IPS-18a (cell line): ENCODE results near the gene FTSJ1.
"Not testable (repeated sequence)": the region's sequence is repeated elsewhere in the genome, so short reads cannot be mapped to it uniquely, and the experiment has no call there.

Experiments used
- H3K27ac ChIP-seq: one replicate; pipeline ENCODE4 v1.5.1; 2013; ENCODE audit warnings: low read length
- H3K27me3 ChIP-seq: one replicate; pipeline ENCODE4 v1.6.1; 2013; ENCODE audit warnings: mild to moderate bottlenecking, low read length; ENCODE audit not compliant: control insufficient read depth, insufficient read depth
- H3K36me3 ChIP-seq: one replicate; pipeline ENCODE4 v1.6.1; 2013; ENCODE audit warnings: low read depth, low read length; ENCODE audit not compliant: control insufficient read depth
- H3K4me1 ChIP-seq: one replicate; pipeline ENCODE4 v1.6.1; 2013; ENCODE audit warnings: low read depth, low read length; ENCODE audit not compliant: control insufficient read depth
- H3K4me3 ChIP-seq: one replicate; pipeline ENCODE4 v1.5.1; 2013; ENCODE audit warnings: low read length
- H3K9ac ChIP-seq: one replicate; pipeline ENCODE4 v1.6.1; 2013; ENCODE audit warnings: mild to moderate bottlenecking, low read length, moderate library complexity
- H3K9me3 ChIP-seq: one replicate; pipeline ENCODE4 v1.6.1; 2013; ENCODE audit warnings: low read depth, low read length; ENCODE audit not compliant: control insufficient read depth

The FTSJ1 gene

GRCh38 chrX:48516285-48516684 is 40.3 kb downstream of the FTSJ1 start:
- Histone ChIP-seq H3K4me1 (no peaks in the 10 kb centered on the region), H3K36me3 (no peaks in the 10 kb centered on the region), H3K4me3 (no peak overlapping the region), H3K27me3 (no peaks in the 10 kb centered on the region), H3K27ac (no peak overlapping the region), H3K9me3 (no peaks in the 10 kb centered on the region), H3K9ac (no peak overlapping the region)

- no peaks in the 10 kb centered on the region for H3K4me1 ChIP-seq
- H3K9ac ChIP-seq = no peak overlapping the region
Measured at GRCh38 chrX:48516987-48517386, 41.0 kb downstream of the FTSJ1 start.

GRCh38 chrX:48519481-48519880 is 43.5 kb downstream of the FTSJ1 start:
- H3K27me3 ChIP-seq, H3K27ac ChIP-seq, H3K4me1 ChIP-seq, H3K4me3 ChIP-seq, H3K36me3 ChIP-seq, H3K9ac ChIP-seq, H3K9me3 ChIP-seq: not testable (repeated sequence)

More at GRCh38 chrX:48516987-48517386, 41.0 kb downstream of the FTSJ1 start:
- Histone ChIP-seq H3K36me3 (no peaks in the 10 kb centered on the region), H3K27ac (no peak overlapping the region), H3K27me3 (no peaks in the 10 kb centered on the region), H3K4me3 (no peak overlapping the region), H3K9me3 (no peaks in the 10 kb centered on the region)

- H3K9ac ChIP-seq = no peak overlapping the region
- H3K27ac ChIP-seq = no peak overlapping the region
- no peaks in the 10 kb centered on the region for H3K27me3 ChIP-seq
- no peaks in the 10 kb centered on the region for H3K4me1 ChIP-seq
- no peaks in the 10 kb centered on the region for H3K9me3 ChIP-seq
- H3K4me3 ChIP-seq = no peak overlapping the region
- peaks cover 9% of the 10 kb centered on the region for H3K36me3 ChIP-seq
Measured at GRCh38 chrX:48520455-48520854, 44.5 kb downstream of the FTSJ1 start.

GRCh38 chrX:48520976-48521352 is 45.0 kb downstream of the FTSJ1 start:
- peak overlapping the region; percentile 76 for H3K9ac ChIP-seq
- H3K27ac ChIP-seq = peak overlapping the region; percentile 41
- H3K27me3 ChIP-seq = no peaks in the 10 kb centered on the region
- H3K9me3 ChIP-seq = no peaks in the 10 kb centered on the region
- H3K4me3 ChIP-seq = peak overlapping the region; percentile 79
- no peaks in the 10 kb centered on the region for H3K4me1 ChIP-seq
- peaks cover 9% of the 10 kb centered on the region for H3K36me3 ChIP-seq

- Histone ChIP-seq H3K4me3 (peak within 1 kb of the TSS; percentile 79), H3K27ac (peak within 1 kb of the TSS; percentile 41), H3K27me3 (no peaks in the 10 kb centered on the region), H3K36me3 (peaks cover 9% of the 10 kb centered on the region), H3K9me3 (no peaks in the 10 kb centered on the region), H3K4me1 (no peaks in the 10 kb centered on the region), H3K9ac (peak within 1 kb of the TSS; percentile 76)
Measured at GRCh38 chrX:48521353-48522243, 45.6 kb downstream of the FTSJ1 start, which contains the start of gene EBP. Gene EBP, plus strand, starts transcription at chrX:48521808. Its CDS starts 1,964 bp downstream, at chrX:48523772.

GRCh38 chrX:48522291-48522690 is 46.3 kb downstream of the FTSJ1 start:
- no peak overlapping the region for H3K27ac ChIP-seq

GRCh38 chrX:48523682-48524081 is 47.7 kb downstream of the FTSJ1 start:
- H3K9ac ChIP-seq = no peak overlapping the region

More at GRCh38 chrX:48522291-48522690, 46.3 kb downstream of the FTSJ1 start:
- H3K9ac ChIP-seq = peak overlapping the region; percentile 76
- H3K4me1 ChIP-seq = no peaks in the 10 kb centered on the region
- H3K36me3 ChIP-seq = peaks cover 13% of the 10 kb centered on the region
- peak overlapping the region; percentile 79 for H3K4me3 ChIP-seq
- H3K9me3 ChIP-seq = no peaks in the 10 kb centered on the region
- no peaks in the 10 kb centered on the region for H3K27me3 ChIP-seq

GRCh38 chrX:48525853-48526252 is 49.9 kb downstream of the FTSJ1 start:
- H3K27me3 ChIP-seq, H3K9me3 ChIP-seq, H3K4me1 ChIP-seq, H3K4me3 ChIP-seq, H3K27ac ChIP-seq, H3K9ac ChIP-seq: not testable (repeated sequence)
- peaks cover 20% of the 10 kb centered on the region for H3K36me3 ChIP-seq

More at GRCh38 chrX:48523682-48524081, 47.7 kb downstream of the FTSJ1 start:
- Histone ChIP-seq H3K27ac (no peak overlapping the region), H3K9me3 (no peaks in the 10 kb centered on the region), H3K4me3 (no peak overlapping the region), H3K4me1 (no peaks in the 10 kb centered on the region), H3K27me3 (no peaks in the 10 kb centered on the region), H3K36me3 (peaks cover 17% of the 10 kb centered on the region)

- peaks cover 11% of the 10 kb centered on the region for H3K36me3 ChIP-seq
- H3K9ac ChIP-seq = no peak overlapping the region
- no peaks in the 10 kb centered on the region for H3K4me1 ChIP-seq
- H3K27ac ChIP-seq = no peak overlapping the region
- H3K4me3 ChIP-seq = no peak overlapping the region
- H3K27me3 ChIP-seq = no peaks in the 10 kb centered on the region
- H3K9me3 ChIP-seq = peaks cover 6% of the 10 kb centered on the region
Measured at GRCh38 chrX:48530736-48531135, 54.7 kb downstream of the FTSJ1 start.

GRCh38 chrX:48531358-48531959 is 55.5 kb downstream of the FTSJ1 start:
- H3K27me3 ChIP-seq = no peaks in the 10 kb centered on the region
- no peak overlapping the region for H3K4me3 ChIP-seq
- peaks cover 11% of the 10 kb centered on the region for H3K36me3 ChIP-seq
- no peak overlapping the region for H3K27ac ChIP-seq
- H3K9me3 ChIP-seq = peaks cover 6% of the 10 kb centered on the region
- no peak overlapping the region for H3K9ac ChIP-seq
- no peaks in the 10 kb centered on the region for H3K4me1 ChIP-seq
